Ascending aorta (tissue), 2 donors: ENCODE data around the gene F11R. TPM values are rescaled to one million over a fixed set of nuclear protein-coding genes. Genes with fewer than 3 reads are reported as not detected.
A peak's percentile ranks its signal among the peaks of the same experiment; 100 is the strongest.
"Not testable (repeated sequence)": the region's sequence is repeated elsewhere in the genome, so short reads cannot be mapped to it uniquely, and the experiment has no call there.

Source experiments
- DNase-seq, 2 donors: peaks; one replicate each; pipeline ENCODE4 v3.0.0-alpha.2; 2019; ENCODE audit warnings: low spot score in 2 of 2
- H3K27ac ChIP-seq, 2 donors: fragments of 200-600 bp; sonication (generic); one replicate each; pipeline ENCODE4 v1.5.1; 2016 to 2017; ENCODE audit warnings: mild to moderate bottlenecking in 1 of 2
- H3K27me3 ChIP-seq: fragments of 200-600 bp; sonication (generic); one replicate; pipeline ENCODE4 v1.5.1; 2017
- H3K36me3 ChIP-seq, 2 donors: fragments of 200-600 bp; sonication (generic); one replicate each; pipeline ENCODE4 v1.5.1; 2016
- H3K4me1 ChIP-seq, 2 donors: fragments of 200-600 bp; sonication (generic); one replicate each; pipeline ENCODE4 v1.5.1; 2016 to 2017; ENCODE audit warnings: mild to moderate bottlenecking in 1 of 2
- H3K4me3 ChIP-seq, 2 donors: fragments of 200-600 bp; sonication (generic); one replicate each; pipeline ENCODE4 v1.5.1; 2016 to 2017; ENCODE audit warnings: mild to moderate bottlenecking in 1 of 2
- H3K9me3 ChIP-seq, 2 donors: fragments of 200-600 bp; sonication (generic); one replicate each; pipeline ENCODE4 v1.5.1; 2016
- CTCF ChIP-seq, 3 experiments: fragments of 200-600 bp in 2 of 3; fragments of 450-650 bp in 1 of 3; sonication (generic) in 2 of 3; IDR thresholded peaks; one replicate each; pipeline ENCODE4 v1.5.1; 2016 to 2019; ENCODE audit warnings: antibody characterized with exemption in 3 of 3, mild to moderate bottlenecking in 1 of 3, moderate library complexity in 1 of 3
- intact Hi-C: fragments of 100-400 bp; cut with DNase I; formaldehyde crosslinking; loops from one replicate; pipeline ENCODE4 v1.15.1; 2023
- total RNA-seq: library from RNA; depleted of rRNA; stranded (reverse); fragments of >200 nt; gene quantifications from one replicate; pipeline ENCODE4 v1.1.0, GENCODE V29; 2016

The F11R gene
- total RNA-seq, 1 donor from 2014 or later, result 19.9 TPM

- no peak for DNase-seq
- Histone ChIP-seq H3K9me3 (no peaks in the 10 kb centered on the region), H3K36me3 (peaks cover 38 to 41% of the 10 kb centered on the region in 2 donors), H3K4me1 (no peaks in the 10 kb centered on the region), H3K27me3 (no peaks in the 10 kb centered on the region), H3K4me3 (peak overlapping the region; percentile 39 to 56), H3K27ac (no peak overlapping the region)
- TF ChIP-seq CTCF (IDR thresholded peaks at IDR 0.05), result no peak
- intact Hi-C loops, result no loop called here
Measured at GRCh38 chr1:161037661-161038522, 16.9 kb upstream of the F11R start.

GRCh38 chr1:161033751-161034150 lies 12.8 kb upstream of the F11R start:
- Histone ChIP-seq H3K36me3 (peaks cover 0 to 3% of the 10 kb centered on the region in 2 donors), H3K4me1 (no peaks in the 10 kb centered on the region), H3K27ac (no peak overlapping the region), H3K27me3 (no peaks in the 10 kb centered on the region), H3K4me3 (no peak overlapping the region), H3K9me3 (no peaks in the 10 kb centered on the region)
- TF ChIP-seq CTCF (IDR thresholded peaks at IDR 0.05), result no peak
- intact Hi-C loops, result no loop called here
- no peak for DNase-seq

GRCh38 chr1:161032409-161032808 lies 11.5 kb upstream of the F11R start:
- no peak overlapping the region for H3K27ac ChIP-seq
- DNase-seq, result no peak
- no peaks in the 10 kb centered on the region for H3K36me3 ChIP-seq
- no peak overlapping the region for H3K4me3 ChIP-seq
- TF ChIP-seq CTCF (IDR thresholded peaks at IDR 0.05), result no peak
- intact Hi-C loops, result no loop called here
- H3K9me3 ChIP-seq, result no peaks in the 10 kb centered on the region
- no peaks in the 10 kb centered on the region for H3K4me1 ChIP-seq
- H3K27me3 ChIP-seq, result no peaks in the 10 kb centered on the region

GRCh38 chr1:161031874-161032273 lies 10.9 kb upstream of the F11R start:
- Histone ChIP-seq H3K9me3 (no peaks in the 10 kb centered on the region), H3K36me3 (no peaks in the 10 kb centered on the region), H3K4me3 (no peak overlapping the region), H3K27ac (no peak overlapping the region), H3K4me1 (no peaks in the 10 kb centered on the region), H3K27me3 (no peaks in the 10 kb centered on the region)
- TF ChIP-seq CTCF (IDR thresholded peaks at IDR 0.05), result no peak
- DNase-seq, result no peak
- intact Hi-C loops, result no loop called here

GRCh38 chr1:161029466-161029865 lies 8.5 kb upstream of the F11R start:
- intact Hi-C loops, result not testable (repeated sequence)

GRCh38 chr1:161026954-161027353 lies 6.0 kb upstream of the F11R start:
- H3K4me1 ChIP-seq, H3K27ac ChIP-seq, intact Hi-C loops, H3K9me3 ChIP-seq, H3K4me3 ChIP-seq, H3K36me3 ChIP-seq, H3K27me3 ChIP-seq, DNase-seq: not testable (repeated sequence)

More at GRCh38 chr1:161029466-161029865, 8.5 kb upstream of the F11R start:
- not testable (repeated sequence) for H3K9me3 ChIP-seq, H3K36me3 ChIP-seq, H3K4me1 ChIP-seq, H3K4me3 ChIP-seq, H3K27ac ChIP-seq, DNase-seq, H3K27me3 ChIP-seq

- intact Hi-C loops, DNase-seq, H3K27ac ChIP-seq, H3K36me3 ChIP-seq, H3K9me3 ChIP-seq, H3K4me3 ChIP-seq, H3K27me3 ChIP-seq: not testable (repeated sequence)
- peaks cover 0 to 13% of the 10 kb centered on the region in 2 donors for H3K4me1 ChIP-seq
Measured at GRCh38 chr1:161022432-161022831, 1.5 kb upstream of the F11R start.
